Activated T-helper 9 cell treated with anti-CD3 and anti-CD28 coated beads, Interleukin-2, amount 50 U/mL, for 16 hours (primary cell): Measurements from ENCODE around the gene LDLRAD4.
"Not testable (repeated sequence)": the region's sequence is repeated elsewhere in the genome, so short reads cannot be mapped to it uniquely, and the experiment has no call there.

Source experiments
- DNase-seq: peaks from one replicate; pipeline ENCODE4 v3.0.0-alpha.2; 2020; ENCODE audit warnings: low read depth

LDLRAD4 gene

DNA sequence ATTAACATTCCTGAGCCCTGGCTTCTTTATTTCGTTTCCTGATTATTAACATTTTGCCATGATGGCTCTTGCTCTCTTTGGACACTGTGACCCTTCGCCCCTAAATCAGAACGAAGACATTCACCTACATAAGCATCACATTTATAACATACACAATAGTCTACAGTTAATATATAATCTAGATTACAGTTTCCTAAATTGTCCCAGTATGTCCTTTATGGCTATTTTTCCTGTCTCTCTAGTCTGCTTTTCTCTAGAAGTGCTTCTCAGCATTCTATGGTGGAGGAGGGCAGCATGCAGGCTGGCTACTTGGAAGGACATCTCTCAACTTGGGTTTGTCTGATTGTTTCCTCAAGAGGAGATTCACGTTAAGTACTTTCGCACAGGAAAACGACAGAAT lies 457.9 kb downstream of the LDLRAD4 start:
- DNase-seq: no peak

DNA sequence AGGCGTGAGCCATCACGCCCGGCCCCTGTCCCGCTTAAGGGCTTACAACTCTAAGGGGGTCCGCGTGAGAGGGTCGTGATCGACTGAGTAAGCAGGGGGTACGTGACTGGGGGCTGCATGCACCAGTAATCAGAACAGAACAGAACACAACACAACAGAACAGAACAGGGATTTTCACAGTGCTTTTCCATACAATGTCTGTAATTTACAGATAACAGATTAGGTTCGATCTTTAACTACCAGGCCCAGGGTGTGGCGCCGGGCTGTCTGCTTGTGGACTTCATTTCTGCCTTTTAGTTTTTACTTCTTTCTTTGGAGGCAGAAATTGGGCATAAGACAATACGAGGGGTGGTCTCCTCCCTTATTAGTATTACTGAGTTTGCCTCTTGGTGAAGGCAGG lies 458.8 kb downstream of the LDLRAD4 start:
- not testable (repeated sequence) for DNase-seq

- no peak for DNase-seq
Measured at GRCh38 chr18:13680612-13681011, 462.1 kb downstream of the LDLRAD4 start.

DNA sequence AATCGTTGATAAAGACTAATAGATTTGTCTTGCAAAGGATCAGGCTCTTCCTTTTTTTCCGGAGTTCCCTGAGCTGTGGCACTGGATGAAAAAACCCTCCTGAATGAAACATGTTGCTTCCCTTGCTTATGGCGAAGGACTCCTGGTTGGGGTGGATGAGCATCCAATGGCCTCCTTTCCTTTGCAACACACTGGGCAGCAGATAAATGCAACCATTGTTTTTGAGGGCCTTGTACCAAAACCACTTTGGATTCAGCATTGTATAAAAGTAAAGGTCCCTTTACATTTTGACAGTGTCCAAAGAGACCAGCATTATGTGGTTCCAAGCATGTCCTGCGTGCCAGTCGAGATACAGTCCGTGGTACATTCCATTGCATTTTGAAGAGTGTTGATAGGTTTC lies 463.1 kb downstream of the LDLRAD4 start:
- no peak for DNase-seq

GRCh38 chr18:13684546-13684945 lies 466.0 kb downstream of the LDLRAD4 start:
- no peak for DNase-seq

DNA sequence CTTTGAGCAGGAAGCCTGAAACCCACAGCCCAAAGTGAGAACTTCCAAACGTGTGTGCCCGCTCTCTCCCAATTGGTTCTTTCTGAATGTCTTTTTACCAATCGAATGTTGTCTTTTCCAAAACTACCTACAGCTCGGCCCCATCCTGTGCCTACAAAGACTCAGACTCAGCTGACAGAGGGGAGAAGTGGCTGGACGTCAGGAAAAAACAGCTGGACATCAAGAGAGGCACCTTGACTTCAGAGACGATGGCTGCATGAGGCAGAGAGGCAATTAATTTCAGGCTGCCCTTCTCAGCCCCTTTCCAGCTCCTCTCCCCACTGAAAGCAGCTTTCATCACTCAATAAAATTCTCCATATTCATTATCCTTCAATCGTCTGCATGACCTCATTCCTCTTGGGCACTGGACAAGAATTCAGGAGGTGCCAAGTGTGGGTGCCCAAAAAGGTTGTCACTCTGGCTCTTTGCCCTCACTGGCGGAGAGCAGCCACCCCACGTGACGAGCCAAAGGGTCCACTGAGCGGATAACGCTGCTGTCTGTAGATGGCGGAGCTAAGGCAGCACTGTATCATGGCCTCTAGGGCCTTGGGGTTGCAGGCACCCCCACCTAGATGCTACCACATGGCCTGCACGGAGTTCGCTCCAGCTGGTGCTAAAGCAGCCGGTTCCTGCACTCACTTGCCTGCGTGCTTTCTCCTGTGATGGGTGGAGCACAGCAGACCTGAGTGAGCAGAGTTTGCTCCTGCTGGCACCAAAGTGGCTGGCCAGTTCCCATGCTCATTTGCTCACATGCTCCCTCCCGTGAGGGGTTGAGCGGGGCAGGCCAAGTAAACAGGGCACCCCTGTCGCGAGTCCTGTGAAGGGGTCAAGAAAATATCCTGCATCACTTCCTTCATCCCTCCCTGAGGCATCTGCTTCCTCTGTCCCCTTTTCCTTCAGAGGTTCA lies 469.9 kb downstream of the LDLRAD4 start:
- no peak for DNase-seq

- DNase-seq: not testable (repeated sequence)
Measured at GRCh38 chr18:13690060-13690459, 471.5 kb downstream of the LDLRAD4 start.

DNA sequence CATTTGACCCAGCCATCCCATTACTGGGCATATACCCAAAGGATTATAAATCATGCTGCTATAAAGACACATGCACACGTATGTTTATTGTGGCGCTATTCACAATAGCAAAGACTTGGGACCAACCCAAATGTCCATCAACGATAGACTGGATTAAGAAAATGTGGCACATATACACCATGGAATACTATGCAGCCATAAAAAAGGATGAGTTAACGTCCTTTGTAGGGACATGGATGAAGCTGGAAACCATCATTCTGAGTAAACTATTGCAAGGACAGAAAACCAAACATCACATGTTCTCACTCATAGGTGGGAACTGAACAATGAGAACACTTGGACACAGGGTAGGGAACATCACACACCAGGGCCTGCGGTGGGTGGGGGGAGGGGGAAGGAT lies 476.8 kb downstream of the LDLRAD4 start:
- not testable (repeated sequence) for DNase-seq

DNA sequence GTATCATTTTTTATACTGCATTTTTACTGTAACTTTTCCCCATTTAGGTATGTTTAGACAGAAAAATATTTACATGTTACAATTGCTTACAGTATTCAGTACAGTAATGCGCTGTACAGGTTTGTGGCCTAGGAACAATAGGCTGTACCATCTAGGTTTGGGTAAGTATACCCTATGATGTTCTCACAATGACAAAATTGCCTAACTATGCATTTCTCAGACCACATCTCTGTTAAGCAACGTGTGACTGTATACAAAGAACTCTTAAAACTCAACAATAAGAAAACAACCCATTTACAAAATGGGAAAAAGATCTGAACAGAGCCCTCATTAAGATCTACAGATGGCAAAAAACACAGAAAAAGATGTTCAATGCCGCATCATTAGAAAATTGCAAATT lies 478.4 kb downstream of the LDLRAD4 start:
- DNase-seq: no peak

GRCh38 chr18:13700153-13700552 lies 481.6 kb downstream of the LDLRAD4 start:
- DNase-seq: no peak
